IMR-90 (cell line): ENCODE results near the gene SEC16A. TPM values are rescaled to one million over a fixed set of nuclear protein-coding genes. Genes with fewer than 3 reads are reported as not detected.

ENCODE experiments used
- ATAC-seq: fragments of 200-7000 bp; cut with Tn5 transposase; 2 replicates; pipeline ENCODE4 v1.9.1; 2020; ENCODE audit warnings: low read depth, mild to moderate bottlenecking, moderate library complexity
- BruUV-seq: library from RNA; stranded (reverse); fragments of 400-500 nt; replicated peaks from 2 replicates; lab custom pipeline; 2021; lab: Mats Ljungman, UMichigan
- CTCF ChIA-PET: fragments of 300-600 bp; formaldehyde crosslinking; extraction: SDS; loops from one replicate; lab custom pipeline; 2021; ENCODE audit warnings: antibody characterized with exemption; lab: Yijun Ruan, JAX
- POLR2A ChIA-PET: fragments of 300-600 bp; sonication (Branson Sonifier 250); formaldehyde crosslinking; loops from one replicate; lab custom pipeline; 2022; ENCODE audit warnings: antibody characterized with exemption; ENCODE audit not compliant: unreplicated experiment; lab: Charles Lee
- DNase-seq: peaks from one replicate; pipeline ENCODE4 v3.0.0; 2013
- H2AFZ ChIP-seq: replicated peaks from 2 replicates; pipeline ENCODE3; 2013; ENCODE audit warnings: low read length, mild to moderate bottlenecking; ENCODE audit not compliant: poor library complexity
- H2AK5ac ChIP-seq: 2 replicates; pipeline ENCODE4 v1.6.1; 2013; ENCODE audit warnings: low read depth, low read length, inconsistent platforms
- H2AK9ac ChIP-seq: replicated peaks from 2 replicates; pipeline ENCODE3; 2013; ENCODE audit warnings: mild to moderate bottlenecking, low read depth, low read length, moderate library complexity; ENCODE audit not compliant: poor library complexity
- H2BK120ac ChIP-seq: 2 replicates; pipeline ENCODE4 v1.6.1; 2013; ENCODE audit warnings: low read depth, low read length, inconsistent platforms
- H2BK15ac ChIP-seq: 3 replicates; pipeline ENCODE4 v1.6.1; 2013; ENCODE audit warnings: low read depth, low read length, inconsistent platforms
- H2BK20ac ChIP-seq: 2 replicates; pipeline ENCODE4 v1.6.1; 2013; ENCODE audit warnings: low read depth, mild to moderate bottlenecking, inconsistent platforms, low read length, moderate library complexity
- H2BK5ac ChIP-seq: 2 replicates; pipeline ENCODE4 v1.6.1; 2013; ENCODE audit warnings: mild to moderate bottlenecking, low read depth, low read length, inconsistent platforms; ENCODE audit not compliant: poor library complexity, severe bottlenecking
- H3K14ac ChIP-seq: replicated peaks from 2 replicates; pipeline ENCODE4 v1.6.1; 2013; ENCODE audit warnings: low read depth, low read length, inconsistent platforms
- H3K18ac ChIP-seq: 2 replicates; pipeline ENCODE4 v1.6.1; 2013; ENCODE audit warnings: low read depth, low read length, control low read depth
- H3K23ac ChIP-seq: 2 replicates; pipeline ENCODE4 v1.6.1; 2013; ENCODE audit warnings: low read depth, low read length, inconsistent platforms
- H3K27ac ChIP-seq: 2 replicates; pipeline ENCODE4 v1.5.1; 2013; ENCODE audit warnings: mild to moderate bottlenecking, control low read depth, low read length; ENCODE audit not compliant: insufficient read depth
- H3K27me3 ChIP-seq: 2 replicates; pipeline ENCODE4 v1.6.1; 2013; ENCODE audit warnings: low read length; ENCODE audit not compliant: control insufficient read depth, insufficient read depth
- H3K36me3 ChIP-seq: 2 replicates; pipeline ENCODE4 v1.6.1; 2013; ENCODE audit warnings: low read length, mixed read lengths; ENCODE audit not compliant: control insufficient read depth, insufficient read depth
- H3K4ac ChIP-seq: 2 replicates; pipeline ENCODE4 v1.6.1; 2013; ENCODE audit warnings: low read depth, low read length, inconsistent platforms
- H3K4me1 ChIP-seq: 2 replicates; pipeline ENCODE4 v1.6.1; 2013; ENCODE audit warnings: low read length, mixed read lengths; ENCODE audit not compliant: control insufficient read depth, insufficient read depth
- H3K4me2 ChIP-seq: 2 replicates; pipeline ENCODE4 v1.6.1; 2013; ENCODE audit warnings: low read depth, mild to moderate bottlenecking, control low read depth, low read length, moderate library complexity
- H3K4me3 ChIP-seq: 2 replicates; pipeline ENCODE4 v1.5.1; 2013; ENCODE audit warnings: low read depth, mild to moderate bottlenecking, control low read depth, low read length, moderate library complexity; ENCODE audit not compliant: insufficient read depth
- H3K56ac ChIP-seq: 2 replicates; pipeline ENCODE4 v1.6.1; 2013; ENCODE audit warnings: low read length, inconsistent platforms; ENCODE audit not compliant: insufficient read depth; ENCODE audit errors: extremely low read depth
- H3K79me1 ChIP-seq, 2 experiments: 2 replicates each; pipeline ENCODE4 v1.6.1; 2013; ENCODE audit warnings: low read length in 2 of 2, inconsistent platforms in 1 of 2, low read depth in 1 of 2
- H3K9ac ChIP-seq: 2 replicates; pipeline ENCODE4 v1.6.1; 2013; ENCODE audit warnings: low read depth, low read length, control low read depth
- H3K9me1 ChIP-seq: 2 replicates; pipeline ENCODE4 v1.6.1; 2013; ENCODE audit warnings: low read length, inconsistent platforms; ENCODE audit not compliant: insufficient read depth
- H3K9me3 ChIP-seq: 2 replicates; pipeline ENCODE4 v1.6.1; 2013; ENCODE audit warnings: low read length; ENCODE audit not compliant: control insufficient read depth, insufficient read depth
- H4K20me1 ChIP-seq: 2 replicates; pipeline ENCODE4 v1.6.1; 2013; ENCODE audit warnings: low read length, inconsistent platforms; ENCODE audit not compliant: insufficient read depth
- H4K5ac ChIP-seq: 2 replicates; pipeline ENCODE4 v1.6.1; 2013; ENCODE audit warnings: mild to moderate bottlenecking, low read depth, low read length, control low read depth
- H4K8ac ChIP-seq, 2 experiments: 2 replicates each; pipeline ENCODE4 v1.6.1; 2013; ENCODE audit warnings: low read depth in 2 of 2, low read length in 2 of 2, control low read depth in 1 of 2, inconsistent platforms in 1 of 2
- H4K91ac ChIP-seq: 2 replicates; pipeline ENCODE4 v1.6.1; 2013; ENCODE audit warnings: low read depth, low read length, inconsistent platforms; ENCODE audit not compliant: insufficient read depth
- BHLHE40 ChIP-seq: fragments of 150-350 bp; IDR thresholded peaks from 2 replicates; pipeline ENCODE4 v1.6.1; 2016; ENCODE audit warnings: mild to moderate bottlenecking, low read depth, low read length
- WGBS, 2 experiments: methylation state at CpG; one replicate each; pipeline versions ENCODE4 v1.1.5 to v1.1.7; 2013; ENCODE audit warnings: missing lambda C conversion rate in 2 of 2; ENCODE audit not compliant: insufficient read length in 1 of 2; ENCODE audit errors: extremely low coverage in 2 of 2; 5-methylcytosine and 5-hydroxymethylcytosine counted together
- dilution Hi-C: fragments of 300-500 bp; cut with HindIII; formaldehyde crosslinking; loops from one replicate; pipeline ENCODE4 v1.14.3; 2018; ENCODE audit warnings: low sequenced_read_pairs; ENCODE audit not compliant: unreplicated experiment
- in situ Hi-C: fragments of 300-500 bp; cut with MboI; formaldehyde crosslinking; loops from 3 replicates; pipeline ENCODE4 v1.14.3; 2019; ENCODE audit warnings: low sequenced_read_pairs, inconsistent platforms, mixed read lengths
- intact Hi-C: fragments of 100-400 bp; cut with micrococcal nuclease; formaldehyde crosslinking; loops from 2 replicates; pipeline ENCODE4 v1.10.0; 2022
- polyA plus RNA-seq, 3 experiments: library from polyadenylated mRNA; depleted of rRNA; stranded (reverse); fragments of >200 nt; gene quantifications; 2 replicates each; pipeline ENCODE4 v1.2.3, GENCODE V29; 2012; ENCODE audit warnings: low replicate concordance in 1 of 3
- total RNA-seq: library from RNA; depleted of rRNA; stranded (reverse); fragments of >200 nt; gene quantifications from 2 replicates; pipeline ENCODE4 v1.2.3, GENCODE V29; 2012

Gene SEC16A
- total and polyA plus RNA-seq, 2 of the 4 experiments (the other 2 are of a cell fraction) = 12.2 to 48.1 TPM

DNA sequence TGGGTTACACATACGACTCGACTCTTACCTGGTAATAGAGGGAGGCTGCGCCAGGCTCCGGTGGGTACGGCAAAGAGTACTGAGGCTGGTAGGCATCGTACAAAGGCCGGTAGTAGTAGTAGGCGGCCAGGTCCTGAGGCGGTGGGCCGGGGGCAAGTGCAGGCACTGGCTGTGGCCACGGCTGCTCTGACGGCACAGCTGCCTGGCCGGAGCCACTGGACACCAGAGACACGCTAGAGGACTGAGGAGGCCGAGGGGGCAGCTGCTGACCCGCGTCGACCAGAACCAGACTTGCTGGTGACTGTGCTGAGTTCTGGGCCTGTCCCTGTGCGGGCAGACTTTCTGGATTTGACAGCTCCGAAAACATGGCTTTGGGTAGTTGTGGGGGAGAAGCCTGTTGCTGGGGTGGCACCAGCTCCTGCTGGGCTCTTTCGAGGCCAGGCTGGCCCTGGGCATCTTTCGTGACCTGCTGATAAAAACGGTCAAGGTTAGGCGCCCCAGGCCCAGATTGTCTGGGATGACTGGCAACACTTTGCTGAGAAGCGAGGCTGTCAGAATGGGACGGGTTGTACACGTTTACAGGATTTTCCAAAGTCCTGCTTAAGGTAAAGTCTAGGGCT lies 8.7 kb downstream of the SEC16A start:
- intact Hi-C loops = no loop called here
- no peak for ATAC-seq

More for the DNA sequence above, 8.7 kb downstream of the SEC16A start:
- H4K91ac ChIP-seq = no peak overlapping the region
- no peak overlapping the region for H3K18ac ChIP-seq
- ChIA-PET CTCF (no interaction called here), POLR2A (no interaction called here)
- H3K23ac ChIP-seq = no peak overlapping the region
- H3K36me3 ChIP-seq = peaks cover 88% of the 10 kb centered on the region
- H3K56ac ChIP-seq = no peak overlapping the region
- H3K27ac ChIP-seq = no peak overlapping the region
- no peak overlapping the region for H4K5ac ChIP-seq
- no peak for DNase-seq
- in situ Hi-C loops (no loop called here), dilution Hi-C loops (no loop called here)
- no TSS peak for BruUV-seq
- H3K27me3 ChIP-seq = no peaks in the 10 kb centered on the region
- H2BK15ac ChIP-seq = no peak overlapping the region
- peaks cover 31 to 91% of the 10 kb centered on the region in 2 experiments for H3K79me1 ChIP-seq
- no peak overlapping the region for H3K4me2 ChIP-seq
- no peak overlapping the region for H4K8ac ChIP-seq
- H3K9ac ChIP-seq = no peak overlapping the region
- peaks cover 94% of the 10 kb centered on the region for H4K20me1 ChIP-seq
- no peak overlapping the region for H3K4ac ChIP-seq
- H2BK5ac ChIP-seq = no peak overlapping the region
- no peak overlapping the region for H2AK5ac ChIP-seq
- H3K4me1 ChIP-seq = no peaks in the 10 kb centered on the region
- no peak overlapping the region for H2AFZ ChIP-seq
- no peak for TF ChIP-seq BHLHE40
- WGBS, 2 experiments = 94% methylated on average over 23 of the region's 27 CpGs; no CpG with 5 or more reads in 1 of the 2 experiments
- H3K9me3 ChIP-seq = no peaks in the 10 kb centered on the region
- no peak overlapping the region for H2BK120ac ChIP-seq
- H3K4me3 ChIP-seq = no peak overlapping the region
- H3K14ac ChIP-seq = no peak overlapping the region
- no peak overlapping the region for H2AK9ac ChIP-seq
- H2BK20ac ChIP-seq = no peak overlapping the region
- H3K9me1 ChIP-seq = no peaks in the 10 kb centered on the region
